ENCODE data around the gene KLRC1. TPM values are rescaled to one million over a fixed set of nuclear protein-coding genes. Genes with fewer than 3 reads are reported as not detected.
"Not testable (repeated sequence)": the region's sequence is repeated elsewhere in the genome, so short reads cannot be mapped to it uniquely, and the experiment has no call there.

Gene KLRC1
- total and polyA plus RNA-seq, 2 donors (not counting 1 experiment from before 2014, with no cell fraction given) = not detected

GRCh38 chr12:10398168-10398567 is 55.0 kb downstream of the KLRC1 start:
- Histone ChIP-seq H3K4me2 (ENCODE audit: extremely low read depth, insufficient read depth, low read length) (no peak overlapping the region), H3K36me3 (ENCODE audit: control insufficient read depth, insufficient read depth, low read length) (no peaks in the 10 kb centered on the region), H3K4me3 (replicated peaks in 1 of 4; ENCODE audit: control extremely low read depth in 1 of 4, insufficient read depth in 1 of 4, low read depth in 3 of 4, low read length in 4 of 4) (no peak overlapping the region), H3K9ac (ENCODE audit: insufficient read depth, low read length) (no peak overlapping the region), H4K20me1 (ENCODE audit: control insufficient read depth, extremely low read depth, insufficient read depth, low read length) (no peaks in the 10 kb centered on the region), H3K4me1 (ENCODE audit: control insufficient read depth, extremely low read depth, insufficient read depth, low read length) (no peaks in the 10 kb centered on the region), H3K27ac (ENCODE audit: insufficient read depth, low read length) (no peak overlapping the region), H3K27me3 (ENCODE audit: control insufficient read depth, insufficient read depth, low read length) (no peaks in the 10 kb centered on the region), H2AFZ (ENCODE audit: low read length) (no peak overlapping the region), H3K9me3 (ENCODE audit: control insufficient read depth, insufficient read depth, low read depth, low read length) (no peaks in the 10 kb centered on the region), H3K79me2 (ENCODE audit: control insufficient read depth, insufficient read depth, low read length) (no peaks in the 10 kb centered on the region)
- DNase-seq (ENCODE audit: low read depth in 2 of 2) = no peak
- TF ChIP-seq EZH2 (IDR thresholded peaks at IDR 0.05; ENCODE audit: low read length, missing control alignments) (no peak), CTCF (conservative IDR thresholded peaks at IDR 0.05 in 1 of 2, IDR thresholded peaks at IDR 0.05 in 1 of 2; ENCODE audit: low read depth in 1 of 2, low read length in 2 of 2) (no peak)

- Histone ChIP-seq H4K20me1 (ENCODE audit: control insufficient read depth, extremely low read depth, insufficient read depth, low read length) (no peaks in the 10 kb centered on the region), H3K4me2 (ENCODE audit: extremely low read depth, insufficient read depth, low read length) (no peak overlapping the region), H3K4me1 (ENCODE audit: control insufficient read depth, extremely low read depth, insufficient read depth, low read length) (no peaks in the 10 kb centered on the region), H3K36me3 (ENCODE audit: control insufficient read depth, insufficient read depth, low read length) (no peaks in the 10 kb centered on the region), H3K27ac (ENCODE audit: insufficient read depth, low read length) (no peak overlapping the region), H3K9ac (ENCODE audit: insufficient read depth, low read length) (no peak overlapping the region), H3K9me3 (ENCODE audit: control insufficient read depth, insufficient read depth, low read depth, low read length) (no peaks in the 10 kb centered on the region), H3K79me2 (ENCODE audit: control insufficient read depth, insufficient read depth, low read length) (no peaks in the 10 kb centered on the region), H3K27me3 (ENCODE audit: control insufficient read depth, insufficient read depth, low read length) (no peaks in the 10 kb centered on the region), H3K4me3 (replicated peaks in 1 of 4; ENCODE audit: control extremely low read depth in 1 of 4, insufficient read depth in 1 of 4, low read depth in 3 of 4, low read length in 4 of 4) (no peak overlapping the region), H2AFZ (ENCODE audit: low read length) (no peak overlapping the region)
- no peak for DNase-seq (ENCODE audit: low read depth in 2 of 2)
- no peak for TF ChIP-seq CTCF (conservative IDR thresholded peaks at IDR 0.05 in 1 of 2, IDR thresholded peaks at IDR 0.05 in 1 of 2; ENCODE audit: low read depth in 1 of 2, low read length in 2 of 2)
- no peak for TF ChIP-seq EZH2 (IDR thresholded peaks at IDR 0.05; ENCODE audit: low read length, missing control alignments)
These were observed 55.9 kb downstream of the KLRC1 start for GRCh38 chr12:10397296-10397695.

- not testable (repeated sequence) for H3K4me3 ChIP-seq (replicated peaks in 1 of 4; ENCODE audit: control extremely low read depth in 1 of 4, insufficient read depth in 1 of 4, low read depth in 3 of 4, low read length in 4 of 4); H3K27me3 ChIP-seq (ENCODE audit: control insufficient read depth, insufficient read depth, low read length); H3K79me2 ChIP-seq (ENCODE audit: control insufficient read depth, insufficient read depth, low read length); H4K20me1 ChIP-seq (ENCODE audit: control insufficient read depth, extremely low read depth, insufficient read depth, low read length); H3K9me3 ChIP-seq (ENCODE audit: control insufficient read depth, insufficient read depth, low read depth, low read length); H2AFZ ChIP-seq (ENCODE audit: low read length); H3K4me1 ChIP-seq (ENCODE audit: control insufficient read depth, extremely low read depth, insufficient read depth, low read length); H3K36me3 ChIP-seq (ENCODE audit: control insufficient read depth, insufficient read depth, low read length); H3K9ac ChIP-seq (ENCODE audit: insufficient read depth, low read length); H3K4me2 ChIP-seq (ENCODE audit: extremely low read depth, insufficient read depth, low read length); H3K27ac ChIP-seq (ENCODE audit: insufficient read depth, low read length); DNase-seq (ENCODE audit: low read depth in 2 of 2)
These were observed 57.0 kb downstream of the KLRC1 start for GRCh38 chr12:10396176-10396575.

Other genes starting within 250 kb of the KLRC1 start
- gene GABARAPL1, start 240.5 kb downstream of the KLRC1 start, total RNA-seq = 105 and 186 TPM in 2 replicates
- 68.1 and 363 TPM in 2 replicates for gene GABARAPL1, start 240.5 kb downstream of the KLRC1 start, polyA plus RNA-seq
- gene KLRD1, start 145.5 kb downstream of the KLRC1 start, total RNA-seq = 0.17 and 0.26 TPM in 2 replicates
- under 0.01 and 0.06 TPM in 2 replicates for gene KLRD1, start 145.5 kb downstream of the KLRC1 start, polyA plus RNA-seq
- not detected in 2 replicates for gene KLRK1, start 63.3 kb downstream of the KLRC1 start, total RNA-seq
- gene KLRK1, start 63.3 kb downstream of the KLRC1 start, polyA plus RNA-seq = not detected in 2 replicates
- not detected in 2 replicates for gene KLRC4, start 43.6 kb downstream of the KLRC1 start, total RNA-seq
- not detected in 2 replicates for gene KLRC4, start 43.6 kb downstream of the KLRC1 start, polyA plus RNA-seq
- gene KLRC3, start 32.8 kb downstream of the KLRC1 start, total RNA-seq = not detected in 2 replicates
- gene KLRC3, start 32.8 kb downstream of the KLRC1 start, polyA plus RNA-seq = not detected in 2 replicates
- not detected in 2 replicates for gene KLRC2, start 17.4 kb downstream of the KLRC1 start, total RNA-seq
- not detected in 2 replicates for gene KLRC2, start 17.4 kb downstream of the KLRC1 start, polyA plus RNA-seq
- 1.7 and 1.8 TPM in 2 replicates for gene EIF2S3B, start 52.5 kb upstream of the KLRC1 start, total RNA-seq
- 0.42 and 0.66 TPM in 2 replicates for gene EIF2S3B, start 52.5 kb upstream of the KLRC1 start, polyA plus RNA-seq
- gene MAGOHB, start 160.2 kb upstream of the KLRC1 start, total RNA-seq = 10.5 and 21.1 TPM in 2 replicates
- gene MAGOHB, start 160.2 kb upstream of the KLRC1 start, polyA plus RNA-seq = 29.8 and 48.6 TPM in 2 replicates
- gene STYK1, start 220.7 kb upstream of the KLRC1 start, total RNA-seq = under 0.01 TPM in 1 of 2 replicates, not detected in the other
- gene STYK1, start 220.7 kb upstream of the KLRC1 start, polyA plus RNA-seq = 0.41 TPM in 1 of 2 replicates, not detected in the other